Skeletal muscle tissue (tissue), 4 donors: Measurements from ENCODE around the gene PLCB4. TPM values are rescaled to one million over a fixed set of nuclear protein-coding genes. Genes with fewer than 3 reads are reported as not detected.

Experiments
- H3K27ac ChIP-seq: one replicate; pipeline ENCODE4 v1.7.0; 2013; ENCODE audit warnings: mild to moderate bottlenecking, low read depth, low read length, inconsistent platforms
- H3K27me3 ChIP-seq, 3 donors: one replicate each; pipeline ENCODE4 v1.7.0; 2013; ENCODE audit warnings: low read length in 3 of 3; ENCODE audit not compliant: control insufficient read depth in 3 of 3, insufficient read depth in 3 of 3
- H3K36me3 ChIP-seq, 3 donors: one replicate each; pipeline ENCODE4 v1.7.0; 2013; ENCODE audit warnings: low read length in 3 of 3; ENCODE audit not compliant: control insufficient read depth in 3 of 3, insufficient read depth in 3 of 3
- H3K4me1 ChIP-seq, 3 donors: one replicate each; pipeline ENCODE4 v1.7.0; 2013; ENCODE audit warnings: low read length in 3 of 3, mild to moderate bottlenecking in 3 of 3; ENCODE audit not compliant: control insufficient read depth in 3 of 3, insufficient read depth in 3 of 3
- H3K4me3 ChIP-seq, 3 donors: one replicate each; pipeline ENCODE4 v1.7.0; 2013; ENCODE audit warnings: low read length in 3 of 3
- H3K9ac ChIP-seq, 3 donors: one replicate each; pipeline ENCODE4 v1.7.0; 2013; ENCODE audit warnings: low read length in 3 of 3, mild to moderate bottlenecking in 3 of 3, moderate library complexity in 2 of 3, low read depth in 1 of 3
- H3K9me3 ChIP-seq, 3 donors: one replicate each; pipeline ENCODE4 v1.7.0; 2013; ENCODE audit warnings: low read length in 3 of 3; ENCODE audit not compliant: control insufficient read depth in 3 of 3
- total RNA-seq: library from RNA; depleted of rRNA; stranded (reverse); fragments of >200 nt; gene quantifications from one replicate; pipeline ENCODE4 v1.2.3, GENCODE V29; 2014
- donor health status: Osteomylitis.

Gene PLCB4
- total RNA-seq, 1 donor from 2014 or later: 6.3 TPM

DNA sequence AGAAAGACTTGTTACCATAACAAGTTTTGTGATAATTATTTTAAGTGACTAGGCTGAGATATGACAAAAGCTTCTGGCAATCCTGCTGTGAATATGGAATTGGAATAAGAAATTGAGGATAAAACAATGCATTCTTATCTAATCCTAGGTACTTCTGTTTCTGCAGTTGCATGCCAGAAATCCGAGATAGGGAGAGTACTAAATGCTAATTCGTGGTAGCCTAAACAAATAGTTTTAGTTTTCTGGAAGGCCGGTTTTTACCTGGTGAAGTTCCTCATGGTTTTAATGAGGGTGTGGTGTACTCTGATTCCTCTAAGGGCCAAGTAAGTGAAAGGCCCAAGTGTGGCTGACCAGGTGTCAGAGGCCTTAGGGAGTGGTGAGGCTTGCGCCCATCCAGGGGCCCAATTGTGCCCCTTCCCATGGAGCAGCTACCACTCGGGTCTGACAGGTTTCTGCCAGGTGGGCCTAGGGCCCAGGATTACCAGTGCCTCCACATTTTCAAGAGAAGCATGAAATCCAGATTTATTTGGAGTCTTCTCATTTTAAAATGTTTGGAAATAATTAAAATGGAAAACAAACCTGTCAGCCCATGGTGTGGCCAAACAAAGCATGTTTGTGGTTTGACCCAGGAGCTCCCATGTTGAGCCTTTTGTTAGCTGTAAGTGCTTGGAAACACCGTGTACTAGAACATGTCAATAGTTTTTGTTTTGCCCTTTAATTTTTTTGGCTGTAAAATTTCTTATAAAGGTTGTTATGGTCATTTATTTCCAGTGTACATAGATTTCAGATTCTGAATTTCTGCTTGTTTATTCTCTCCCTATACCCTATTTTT is 6.6 kb downstream of the PLCB4 start:
- Histone ChIP-seq H3K9me3 (no peaks in the 10 kb centered on the region), H3K9ac (no peak overlapping the region), H3K4me3 (no peak overlapping the region), H3K27ac (no peak overlapping the region), H3K4me1 (peaks cover 0 to 3% (median 0%) of the 10 kb centered on the region in 3 donors), H3K36me3 (no peaks in the 10 kb centered on the region), H3K27me3 (no peaks in the 10 kb centered on the region)

GRCh38 chr20:9076440-9076839 is 7.6 kb downstream of the PLCB4 start:
- H3K27ac ChIP-seq: no peak overlapping the region
- H3K4me1 ChIP-seq: peaks cover 0 to 3% (median 0%) of the 10 kb centered on the region in 3 donors
- no peaks in the 10 kb centered on the region for H3K9me3 ChIP-seq

DNA sequence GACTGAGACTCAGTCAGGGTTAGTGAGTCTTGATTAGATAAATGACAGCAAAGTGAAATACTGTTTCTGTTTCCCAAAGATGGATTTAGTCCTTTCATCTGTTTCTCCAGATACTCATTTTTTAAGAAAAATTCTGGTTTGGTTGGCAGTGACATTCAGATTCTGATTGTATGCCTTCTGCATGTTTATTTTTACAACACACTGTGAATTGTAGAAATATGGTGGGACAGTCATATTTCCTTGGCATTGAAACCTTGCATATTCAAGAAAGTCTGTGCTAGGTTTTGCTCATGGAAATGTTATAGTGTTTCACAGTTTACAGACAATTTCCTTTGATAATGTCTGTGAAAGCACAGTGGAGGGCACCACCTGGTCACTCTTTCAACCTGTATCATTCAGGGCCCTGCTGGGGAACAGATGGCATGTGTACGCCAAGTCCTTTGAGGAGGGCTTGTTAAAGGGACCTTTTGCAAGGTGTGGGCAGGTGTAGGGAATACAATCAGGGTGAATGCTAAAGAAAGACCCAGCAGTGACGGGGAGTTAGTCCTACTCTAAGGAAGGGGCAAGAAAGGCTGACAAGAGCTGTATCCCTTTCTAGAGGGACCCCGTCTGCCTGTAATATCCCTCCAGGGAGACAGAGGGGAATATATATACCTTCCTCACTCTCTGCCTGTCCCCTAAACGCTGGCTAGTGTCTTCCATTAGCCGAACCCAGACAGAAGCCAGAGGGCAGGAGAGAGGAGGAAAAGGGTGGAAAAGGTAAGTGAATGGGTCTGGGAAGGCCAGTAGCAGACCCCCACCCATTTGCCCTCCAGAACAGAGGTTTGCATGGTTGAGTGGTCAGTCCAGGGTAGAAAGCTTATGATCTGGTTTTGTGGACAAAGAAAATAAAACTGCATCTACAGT is 10.2 kb downstream of the PLCB4 start:
- Histone ChIP-seq H3K36me3 (no peaks in the 10 kb centered on the region), H3K9ac (no peak overlapping the region), H3K4me3 (no peak overlapping the region), H3K4me1 (peaks cover 0 to under 1% (median 0%) of the 10 kb centered on the region in 3 donors), H3K9me3 (no peaks in the 10 kb centered on the region), H3K27ac (no peak overlapping the region), H3K27me3 (no peaks in the 10 kb centered on the region)

More at GRCh38 chr20:9076440-9076839, 7.6 kb downstream of the PLCB4 start:
- Histone ChIP-seq H3K9ac (no peak overlapping the region), H3K27me3 (no peaks in the 10 kb centered on the region), H3K4me3 (no peak overlapping the region), H3K36me3 (no peaks in the 10 kb centered on the region)

GRCh38 chr20:9081423-9081966 is 12.6 kb downstream of the PLCB4 start:
- Histone ChIP-seq H3K27me3 (no peaks in the 10 kb centered on the region), H3K27ac (no peak overlapping the region), H3K9ac (no peak overlapping the region), H3K4me3 (no peak overlapping the region), H3K9me3 (no peaks in the 10 kb centered on the region), H3K36me3 (no peaks in the 10 kb centered on the region), H3K4me1 (no peaks in the 10 kb centered on the region)

GRCh38 chr20:9082741-9083140 is 13.9 kb downstream of the PLCB4 start:
- H3K9me3 ChIP-seq: no peaks in the 10 kb centered on the region
- no peak overlapping the region for H3K27ac ChIP-seq
- H3K27me3 ChIP-seq: no peaks in the 10 kb centered on the region
- H3K36me3 ChIP-seq: no peaks in the 10 kb centered on the region
- no peaks in the 10 kb centered on the region for H3K4me1 ChIP-seq
- H3K9ac ChIP-seq: no peak overlapping the region
- no peak overlapping the region for H3K4me3 ChIP-seq

- Histone ChIP-seq H3K27me3 (no peaks in the 10 kb centered on the region), H3K9me3 (no peaks in the 10 kb centered on the region), H3K27ac (no peak overlapping the region), H3K4me1 (peaks cover 0 to 2% (median 0%) of the 10 kb centered on the region in 3 donors), H3K4me3 (no peak overlapping the region), H3K9ac (no peak overlapping the region), H3K36me3 (no peaks in the 10 kb centered on the region)
Measured at GRCh38 chr20:9087531-9088217, 18.8 kb downstream of the PLCB4 start.

- Histone ChIP-seq H3K4me3 (no peak overlapping the region), H3K4me1 (peaks cover 0 to 3% (median 0%) of the 10 kb centered on the region in 3 donors), H3K27me3 (no peaks in the 10 kb centered on the region), H3K36me3 (no peaks in the 10 kb centered on the region), H3K27ac (no peak overlapping the region), H3K9ac (no peak overlapping the region), H3K9me3 (no peaks in the 10 kb centered on the region)
Measured at GRCh38 chr20:9088556-9088955, 19.7 kb downstream of the PLCB4 start.

GRCh38 chr20:9092113-9092512 is 23.2 kb downstream of the PLCB4 start:
- Histone ChIP-seq H3K9me3 (no peaks in the 10 kb centered on the region), H3K36me3 (no peaks in the 10 kb centered on the region), H3K4me3 (no peak overlapping the region), H3K4me1 (peaks cover 0 to 6% (median 0%) of the 10 kb centered on the region in 3 donors), H3K9ac (no peak overlapping the region), H3K27ac (no peak overlapping the region), H3K27me3 (no peaks in the 10 kb centered on the region)

- Histone ChIP-seq H3K4me1 (peaks cover 0 to 6% (median 0%) of the 10 kb centered on the region in 3 donors), H3K9me3 (no peaks in the 10 kb centered on the region), H3K27me3 (no peaks in the 10 kb centered on the region), H3K4me3 (no peak overlapping the region), H3K27ac (peak overlapping the region; percentile 54), H3K9ac (no peak overlapping the region), H3K36me3 (no peaks in the 10 kb centered on the region)
Measured at GRCh38 chr20:9092655-9093054, 23.8 kb downstream of the PLCB4 start.
